GM18951 (cell line): ENCODE results near the gene DGKZ.
"Not testable (repeated sequence)": the region's sequence is repeated elsewhere in the genome, so short reads cannot be mapped to it uniquely, and the experiment has no call there.

ENCODE experiments used
- POLR2A ChIP-seq: IDR thresholded peaks from 4 replicates; pipeline ENCODE4 v1.6.1; 2011; ENCODE audit warnings: mild to moderate bottlenecking; ENCODE audit not compliant: insufficient read length, insufficient read depth; ENCODE audit errors: extremely low read depth
- in situ Hi-C: fragments of 300-500 bp; cut with MboI; formaldehyde crosslinking; loops from one replicate; pipeline ENCODE4 v1.12.0; 2022; ENCODE audit warnings: low sequenced_read_pairs, mixed read lengths, inconsistent platforms; ENCODE audit not compliant: unreplicated experiment

DGKZ gene, protein sequence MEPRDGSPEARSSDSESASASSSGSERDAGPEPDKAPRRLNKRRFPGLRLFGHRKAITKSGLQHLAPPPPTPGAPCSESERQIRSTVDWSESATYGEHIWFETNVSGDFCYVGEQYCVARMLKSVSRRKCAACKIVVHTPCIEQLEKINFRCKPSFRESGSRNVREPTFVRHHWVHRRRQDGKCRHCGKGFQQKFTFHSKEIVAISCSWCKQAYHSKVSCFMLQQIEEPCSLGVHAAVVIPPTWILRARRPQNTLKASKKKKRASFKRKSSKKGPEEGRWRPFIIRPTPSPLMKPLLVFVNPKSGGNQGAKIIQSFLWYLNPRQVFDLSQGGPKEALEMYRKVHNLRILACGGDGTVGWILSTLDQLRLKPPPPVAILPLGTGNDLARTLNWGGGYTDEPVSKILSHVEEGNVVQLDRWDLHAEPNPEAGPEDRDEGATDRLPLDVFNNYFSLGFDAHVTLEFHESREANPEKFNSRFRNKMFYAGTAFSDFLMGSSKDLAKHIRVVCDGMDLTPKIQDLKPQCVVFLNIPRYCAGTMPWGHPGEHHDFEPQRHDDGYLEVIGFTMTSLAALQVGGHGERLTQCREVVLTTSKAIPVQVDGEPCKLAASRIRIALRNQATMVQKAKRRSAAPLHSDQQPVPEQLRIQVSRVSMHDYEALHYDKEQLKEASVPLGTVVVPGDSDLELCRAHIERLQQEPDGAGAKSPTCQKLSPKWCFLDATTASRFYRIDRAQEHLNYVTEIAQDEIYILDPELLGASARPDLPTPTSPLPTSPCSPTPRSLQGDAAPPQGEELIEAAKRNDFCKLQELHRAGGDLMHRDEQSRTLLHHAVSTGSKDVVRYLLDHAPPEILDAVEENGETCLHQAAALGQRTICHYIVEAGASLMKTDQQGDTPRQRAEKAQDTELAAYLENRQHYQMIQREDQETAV

DNA sequence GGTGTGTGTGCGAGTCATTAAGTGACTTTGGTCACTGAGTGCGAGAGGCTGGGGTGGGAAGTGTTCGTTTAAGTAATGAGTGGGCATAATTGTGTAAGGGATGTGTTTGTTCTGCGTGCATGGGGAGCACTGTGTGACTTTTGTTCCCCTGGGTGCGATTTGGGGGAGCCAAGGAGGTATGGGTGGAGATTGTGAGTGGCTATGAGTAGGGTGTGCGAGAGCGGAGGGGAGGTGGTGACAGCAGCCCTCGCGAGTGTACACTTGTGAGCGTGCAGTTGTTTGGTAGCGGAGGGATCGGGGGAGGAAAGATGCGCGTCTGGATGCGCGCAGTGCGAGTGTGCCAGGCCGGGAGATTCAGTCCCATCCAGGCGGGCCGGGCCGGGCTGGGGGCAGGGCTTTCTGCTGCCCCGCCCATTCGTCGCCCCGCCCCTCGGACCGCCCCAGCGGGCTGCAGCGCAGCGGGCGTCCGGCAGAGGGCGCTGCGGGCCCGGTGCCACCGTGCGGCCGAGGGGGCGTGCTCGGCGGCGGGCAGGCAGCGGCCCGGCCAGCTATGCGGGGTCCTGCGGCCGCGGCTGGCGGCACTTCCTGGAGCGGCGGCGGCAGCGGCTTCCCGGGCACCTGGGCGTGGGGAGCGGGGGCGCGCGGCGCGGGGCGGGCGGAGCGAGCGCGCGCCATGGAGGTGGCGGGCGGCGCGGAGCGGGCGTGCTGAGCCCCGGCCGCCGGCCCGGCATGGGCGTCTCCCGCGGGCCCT lies at the start of gene DGKZ:
Gene DGKZ, plus strand, starts transcription at position 578 of the 751 bp plus-strand sequence. CDS start 197 bp downstream, outside the sequence.
- peak; percentile 75 for TF ChIP-seq POLR2A
- in situ Hi-C loops: no loop called here

DNA sequence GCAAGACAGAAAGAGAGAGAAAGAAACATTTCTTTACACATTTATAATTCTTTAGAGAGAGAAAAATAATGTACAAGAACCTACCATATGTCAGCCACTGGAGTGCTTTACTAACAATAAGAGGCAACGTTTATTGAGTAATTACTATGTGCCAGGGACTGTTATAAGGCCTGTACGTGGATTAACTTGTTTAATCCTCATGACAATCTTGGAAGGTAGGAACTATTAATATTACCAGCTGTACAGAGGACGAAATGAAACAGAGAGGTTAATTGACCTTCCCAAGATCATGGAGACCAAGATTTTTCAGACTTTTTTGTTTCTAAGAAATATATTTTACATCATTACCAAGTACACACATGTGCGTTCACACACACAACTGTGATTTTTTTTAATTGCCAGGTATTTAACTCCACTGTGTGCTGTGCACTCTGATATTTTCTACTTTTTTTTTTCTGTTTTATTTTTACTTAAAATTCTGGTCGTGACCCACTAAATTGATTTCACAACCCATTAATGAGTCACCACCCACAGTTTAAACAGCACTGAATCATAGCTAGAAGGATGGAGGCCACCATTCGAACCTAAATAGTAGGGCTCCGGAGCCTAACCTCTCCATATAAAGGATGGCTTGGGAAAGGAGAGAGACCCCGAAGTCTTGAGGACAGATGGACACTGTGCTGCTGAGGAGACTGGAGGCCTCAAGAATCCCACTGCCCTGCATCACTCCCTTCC lies 48.4 kb upstream of the DGKZ start:
- TF ChIP-seq POLR2A: no peak
- in situ Hi-C loops: no loop called here

DNA sequence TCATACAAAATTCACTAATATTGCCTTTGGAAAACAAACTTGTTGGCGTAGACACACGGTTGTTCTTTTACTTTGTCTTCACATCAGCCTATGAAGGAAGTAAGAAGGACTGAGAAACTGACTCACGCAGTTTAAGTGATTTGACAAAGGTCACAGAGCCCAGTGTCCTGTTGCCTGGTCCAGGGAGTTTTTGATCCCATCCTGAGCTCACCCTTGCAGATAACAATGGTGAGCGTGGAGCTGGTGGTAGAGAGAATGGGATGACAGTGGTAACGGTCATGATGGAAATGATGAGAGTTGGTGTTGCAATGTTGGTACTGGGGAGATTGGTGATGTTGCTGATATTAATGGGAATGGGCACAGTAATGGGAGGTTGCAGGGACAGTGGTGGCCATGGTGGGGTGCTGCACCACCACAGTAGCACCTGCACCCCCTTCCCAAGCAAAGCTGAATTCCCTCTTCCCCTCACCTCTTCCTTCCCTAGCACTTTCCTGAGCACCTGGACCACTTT lies 47.8 kb upstream of the DGKZ start:
- TF ChIP-seq POLR2A: no peak
- in situ Hi-C loops: no loop called here

DNA sequence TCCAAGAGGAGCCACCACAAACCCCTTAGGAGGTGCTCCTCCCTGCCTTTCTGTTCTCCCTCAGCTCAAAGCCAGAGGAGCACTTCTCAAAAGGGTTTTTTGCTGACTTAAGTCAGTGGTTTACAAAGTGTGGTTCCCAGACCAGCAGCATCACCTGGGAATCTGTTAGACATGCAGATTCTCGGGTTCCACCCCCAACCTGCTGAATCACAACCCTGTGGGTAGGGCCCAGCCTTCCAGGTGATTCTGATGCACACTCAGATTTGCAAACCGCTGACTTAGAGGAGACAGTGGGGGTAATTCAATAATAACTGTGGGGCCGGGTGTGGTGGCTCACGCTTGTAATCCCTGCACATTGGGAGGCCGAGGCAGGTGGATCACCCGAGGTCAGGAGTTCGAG lies 47.0 kb upstream of the DGKZ start:
- TF ChIP-seq POLR2A: no peak

DNA sequence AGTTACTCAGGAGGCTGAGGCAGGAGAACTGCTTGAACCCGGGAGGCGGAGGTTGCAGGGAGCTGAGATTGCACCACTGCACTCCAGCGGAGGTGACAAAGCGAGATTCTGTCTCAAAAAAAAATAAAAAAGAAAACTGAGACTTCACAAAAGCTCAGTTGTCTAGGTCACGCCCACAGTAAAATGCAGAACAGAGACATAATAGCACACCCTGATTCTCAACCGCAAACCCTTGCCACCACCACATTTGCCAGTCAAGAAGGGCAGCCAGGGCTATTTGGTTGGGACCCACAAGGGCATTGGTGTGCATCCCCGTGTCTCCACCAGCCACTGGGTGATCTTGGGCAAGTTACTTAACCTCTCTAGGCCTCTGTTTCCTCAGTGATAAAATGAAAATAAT lies 44.4 kb upstream of the DGKZ start:
- TF ChIP-seq POLR2A: no peak
- in situ Hi-C loops: no loop called here

More for the DNA sequence above, 47.0 kb upstream of the DGKZ start:
- in situ Hi-C loops: no loop called here

DNA sequence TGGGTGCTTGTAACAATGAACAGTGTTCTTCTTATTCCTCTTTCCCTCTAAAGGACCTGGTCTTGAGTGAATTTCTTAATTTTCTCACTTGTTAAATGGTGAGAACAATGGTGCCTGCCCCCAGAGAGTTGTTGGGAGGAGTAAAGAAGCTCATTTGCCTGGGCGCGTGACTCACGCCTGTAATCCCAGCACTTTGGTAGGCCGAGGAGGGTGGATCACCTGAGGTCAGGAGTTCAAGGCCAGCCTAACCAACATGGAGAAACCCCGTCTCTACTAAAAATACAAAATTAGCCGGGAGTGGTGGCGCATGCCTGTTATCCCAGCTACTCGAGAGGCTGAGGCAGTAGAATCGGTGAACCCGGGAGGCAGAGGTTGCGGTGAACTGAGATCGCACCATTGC lies 43.2 kb upstream of the DGKZ start:
- in situ Hi-C loops: not testable (repeated sequence)

DNA sequence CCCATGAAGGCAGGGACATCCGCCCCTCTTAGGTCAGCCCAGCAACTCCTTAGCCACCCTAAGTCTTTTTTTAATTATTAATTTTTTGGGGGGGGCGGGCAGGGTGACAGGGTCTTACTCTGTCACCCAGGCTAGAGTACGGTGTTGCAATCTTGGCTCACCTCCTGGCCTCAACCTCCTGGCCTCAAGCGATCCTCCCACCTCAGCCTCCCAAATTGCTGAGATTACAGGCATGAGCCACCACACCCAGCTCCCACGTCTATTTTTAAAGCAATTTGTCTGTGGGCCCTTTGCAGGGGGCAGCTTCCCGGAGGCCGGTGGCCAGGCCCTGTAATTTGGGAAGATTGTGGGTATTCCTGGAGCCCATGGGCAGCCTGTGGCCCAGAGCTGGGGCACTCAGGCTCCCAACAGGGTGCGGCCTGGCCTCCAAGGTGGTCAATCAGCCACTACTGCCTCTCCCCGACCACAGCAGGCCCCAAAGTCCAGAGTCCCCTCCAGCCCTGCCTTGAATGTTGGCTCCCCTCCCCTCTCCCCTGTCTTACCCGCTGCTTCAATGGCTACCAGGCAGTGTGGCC lies 42.6 kb upstream of the DGKZ start:
- in situ Hi-C loops: no loop called here
- no peak for TF ChIP-seq POLR2A

DNA sequence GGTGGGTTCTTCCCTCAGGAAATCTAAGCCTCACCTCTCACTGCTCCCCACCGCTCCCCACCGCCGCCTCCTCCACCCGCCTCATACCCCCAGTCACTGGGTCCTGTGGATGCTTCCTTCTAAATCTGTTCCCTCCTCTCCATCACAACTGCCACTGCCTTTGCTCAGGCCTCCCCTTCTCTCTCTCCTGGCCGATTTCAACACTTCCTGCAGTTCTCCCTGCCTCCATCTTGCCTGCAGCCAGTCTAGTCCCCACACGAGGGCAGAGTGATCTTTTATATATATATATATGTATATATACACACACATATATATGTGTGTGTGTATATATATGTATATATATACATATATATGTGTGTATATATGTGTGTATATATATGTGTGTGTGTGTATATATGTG lies 42.0 kb upstream of the DGKZ start:
- in situ Hi-C loops: no loop called here
- no peak for TF ChIP-seq POLR2A

DNA sequence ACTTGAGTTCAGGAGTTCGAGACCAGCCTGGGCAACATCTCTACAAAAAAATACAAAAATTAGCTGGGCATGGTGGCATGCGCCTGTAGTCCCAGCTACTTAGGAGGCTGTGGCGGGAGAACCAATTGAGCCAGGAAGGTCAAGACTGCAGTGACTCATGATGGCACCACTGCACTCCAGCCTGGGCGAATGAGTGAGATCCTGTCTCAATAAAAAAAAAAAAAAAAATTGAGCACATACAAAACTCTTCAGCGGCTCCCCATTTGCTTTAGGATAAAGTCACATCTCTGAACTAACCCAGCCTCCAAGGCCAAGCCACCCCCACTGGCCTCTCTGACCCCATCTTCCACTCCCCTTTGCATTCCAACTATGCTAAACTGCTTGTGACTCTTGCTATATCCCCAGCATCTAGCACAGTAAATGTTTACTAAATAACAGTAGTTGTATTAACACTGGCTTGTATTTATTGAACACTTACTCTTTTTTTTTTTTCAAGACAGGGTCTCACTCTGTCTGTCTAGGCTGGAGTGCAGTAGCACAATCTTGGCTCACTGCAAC lies 40.9 kb upstream of the DGKZ start:
- TF ChIP-seq POLR2A: no peak
- in situ Hi-C loops: no loop called here

DNA sequence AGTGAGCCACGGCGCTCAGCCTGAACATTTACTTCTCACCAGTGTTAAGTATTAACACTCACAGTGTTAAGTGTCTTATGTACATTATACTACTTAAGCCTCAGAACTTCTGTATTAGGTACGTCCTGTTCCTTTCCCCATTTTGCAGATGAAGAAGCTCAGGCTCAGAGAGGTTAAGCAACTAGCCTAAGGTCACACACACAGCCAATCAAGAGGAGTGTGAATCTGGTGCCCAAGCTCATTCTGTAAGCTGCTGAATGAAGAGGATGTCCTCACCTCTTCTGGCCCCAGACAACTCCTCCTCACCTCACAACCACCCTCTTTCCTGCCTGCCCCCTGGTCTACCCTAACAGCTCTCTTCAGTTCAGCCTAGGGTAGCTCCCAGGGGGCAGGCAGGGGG lies 39.9 kb upstream of the DGKZ start:
- in situ Hi-C loops: no loop called here
- no peak for TF ChIP-seq POLR2A

DNA sequence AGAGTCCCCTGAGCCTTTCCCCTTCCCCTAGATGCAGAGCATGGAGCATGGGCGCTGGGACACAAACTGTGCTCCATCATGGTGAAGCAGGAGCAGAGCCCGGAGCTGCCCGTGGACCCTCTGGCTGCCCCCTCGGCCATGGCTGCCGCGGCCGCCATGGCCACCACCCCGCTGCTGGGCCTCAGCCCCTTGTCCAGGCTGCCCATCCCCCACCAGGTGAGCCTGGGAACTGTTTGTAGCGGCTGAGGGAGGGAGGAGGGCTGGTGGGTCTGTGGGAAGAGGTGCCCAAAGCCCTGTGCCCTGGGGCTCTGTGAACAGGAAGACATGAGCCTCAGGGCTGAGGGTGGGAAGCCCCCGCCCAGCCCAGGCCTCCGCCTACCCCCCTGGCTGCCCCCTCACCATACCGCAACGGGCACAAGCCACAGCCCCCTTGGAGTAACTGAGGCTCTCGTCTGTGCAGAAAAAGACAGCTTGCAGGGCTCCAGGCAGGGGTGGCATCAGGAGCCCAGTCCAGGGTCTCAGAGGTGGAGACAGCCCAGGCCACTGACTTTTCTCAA lies 39.4 kb upstream of the DGKZ start:
- no peak for TF ChIP-seq POLR2A
- in situ Hi-C loops: no loop called here
